Fibroblast of skin of left biceps (primary cell): ENCODE measurements around the gene ERF.
A peak's percentile ranks its signal among the peaks of the same experiment; 100 is the strongest.

Experiments
- DNase-seq, 2 experiments: peaks; one replicate each; pipeline ENCODE4 v3.0.0-alpha.2; 2013; ENCODE audit warnings: low read depth in 2 of 2

ERF gene

DNA sequence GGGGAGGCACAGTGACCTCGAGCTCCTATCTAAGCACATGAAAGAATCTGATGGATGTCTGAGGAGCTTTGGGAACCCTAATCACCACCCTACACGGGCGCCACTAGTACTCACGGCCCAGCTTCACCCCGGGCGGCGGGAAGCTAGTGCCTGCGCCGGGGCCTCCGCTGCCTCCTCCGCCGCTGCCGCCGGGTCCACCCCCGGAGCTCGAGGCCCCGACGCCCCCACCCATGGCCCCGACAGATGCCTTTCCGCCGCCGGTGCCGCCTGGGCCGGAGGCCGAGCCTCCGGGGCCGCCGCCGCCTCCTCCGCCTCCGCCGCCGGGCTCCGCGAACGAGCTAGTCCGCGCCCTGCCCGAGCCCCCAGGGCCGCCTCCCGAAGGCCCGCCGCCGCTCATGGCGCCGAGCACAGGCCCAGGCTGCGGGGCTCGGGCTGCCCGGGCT is 12.8 kb downstream of the ERF start:
- no peak for DNase-seq

DNA sequence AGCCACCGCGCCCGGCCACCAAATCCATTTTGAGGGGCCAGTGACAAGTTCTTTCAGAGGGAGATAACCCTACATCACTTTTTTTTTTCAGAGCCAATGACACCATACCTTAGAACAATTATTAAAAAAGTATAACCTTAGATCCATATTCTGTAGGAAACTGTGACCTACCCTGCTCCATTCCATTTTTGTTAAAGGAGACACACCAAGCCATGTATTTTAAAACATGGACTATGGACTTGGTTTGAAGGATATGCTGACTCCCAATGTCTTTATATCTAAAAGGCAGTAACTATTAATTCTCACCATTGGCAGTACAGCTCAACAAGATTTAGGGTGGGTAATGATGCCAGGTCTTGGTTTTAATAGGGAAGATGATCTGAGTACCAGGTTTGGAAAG is 13.6 kb downstream of the ERF start:
- DNase-seq, result no peak

DNA sequence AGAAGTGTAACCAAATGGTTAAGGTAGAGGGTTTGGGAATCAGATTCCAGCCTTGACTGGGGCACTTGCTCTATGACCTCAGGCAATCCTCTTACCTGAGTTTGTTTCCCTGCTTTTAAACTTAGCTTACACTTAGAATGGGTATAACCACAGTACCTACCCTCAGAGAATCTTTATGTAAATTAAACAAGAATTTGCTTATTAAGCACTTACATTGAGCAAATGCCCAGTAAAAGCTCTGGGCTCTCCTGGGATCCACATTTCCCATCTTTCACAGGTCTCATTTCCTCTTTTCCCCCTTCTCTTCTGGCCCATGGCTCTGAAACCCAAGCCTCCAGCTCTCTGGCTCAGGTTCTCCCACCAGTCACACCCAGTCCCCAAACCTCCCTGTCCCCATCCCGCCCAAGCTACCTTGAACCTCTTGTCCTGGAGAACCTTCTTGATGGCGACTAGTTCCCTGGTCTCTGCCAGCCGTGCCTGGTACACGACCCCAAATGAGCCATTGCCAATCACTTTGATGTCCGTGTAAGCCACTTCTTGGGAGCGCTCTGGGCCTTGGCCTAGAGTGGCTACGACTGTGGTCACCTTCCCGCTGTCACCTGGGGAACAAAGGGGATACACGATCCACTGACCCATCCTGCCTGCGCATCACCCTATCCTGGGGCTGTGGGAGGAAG is 15.2 kb downstream of the ERF start:
- DNase-seq, result no peak

DNA sequence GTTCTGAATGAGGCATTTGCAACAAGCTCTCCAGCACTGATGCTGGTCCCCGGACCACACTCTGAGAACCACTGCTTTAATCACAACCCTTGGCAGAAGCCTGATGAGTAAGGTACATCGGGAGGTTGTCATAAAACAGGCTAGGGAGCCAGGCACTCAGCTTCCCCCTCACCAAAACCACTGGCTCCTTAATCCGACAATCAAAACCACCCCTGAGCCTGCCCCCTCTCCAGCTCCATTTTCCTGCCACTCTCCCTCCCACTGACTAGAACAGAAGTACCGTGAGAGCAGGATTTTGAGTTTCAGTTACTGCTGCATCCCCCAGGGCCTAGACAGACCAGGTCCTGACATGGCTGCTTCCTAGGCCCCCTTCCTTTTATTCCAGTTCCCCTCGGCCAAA is 19.7 kb downstream of the ERF start:
- no peak for DNase-seq

DNA sequence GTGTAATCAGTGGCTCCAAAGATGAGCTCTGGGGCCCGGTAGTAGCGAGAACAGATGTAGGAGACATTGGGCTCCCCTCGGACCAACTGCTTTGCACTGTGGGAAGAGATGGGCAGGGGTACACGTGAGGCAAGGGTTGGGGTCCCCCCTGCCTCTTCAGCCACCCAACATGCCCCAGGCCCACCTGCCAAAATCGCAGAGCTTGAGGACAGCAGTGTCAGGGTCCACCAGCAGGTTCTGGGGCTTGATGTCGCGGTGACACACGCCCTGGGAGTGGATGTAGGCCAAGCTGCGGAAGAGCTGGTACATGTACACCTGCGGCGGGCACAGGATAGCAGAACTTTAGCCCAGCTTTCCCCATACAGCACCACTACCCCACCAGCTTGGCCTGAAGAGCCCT is 20.6 kb downstream of the ERF start:
- DNase-seq, result no peak

DNA sequence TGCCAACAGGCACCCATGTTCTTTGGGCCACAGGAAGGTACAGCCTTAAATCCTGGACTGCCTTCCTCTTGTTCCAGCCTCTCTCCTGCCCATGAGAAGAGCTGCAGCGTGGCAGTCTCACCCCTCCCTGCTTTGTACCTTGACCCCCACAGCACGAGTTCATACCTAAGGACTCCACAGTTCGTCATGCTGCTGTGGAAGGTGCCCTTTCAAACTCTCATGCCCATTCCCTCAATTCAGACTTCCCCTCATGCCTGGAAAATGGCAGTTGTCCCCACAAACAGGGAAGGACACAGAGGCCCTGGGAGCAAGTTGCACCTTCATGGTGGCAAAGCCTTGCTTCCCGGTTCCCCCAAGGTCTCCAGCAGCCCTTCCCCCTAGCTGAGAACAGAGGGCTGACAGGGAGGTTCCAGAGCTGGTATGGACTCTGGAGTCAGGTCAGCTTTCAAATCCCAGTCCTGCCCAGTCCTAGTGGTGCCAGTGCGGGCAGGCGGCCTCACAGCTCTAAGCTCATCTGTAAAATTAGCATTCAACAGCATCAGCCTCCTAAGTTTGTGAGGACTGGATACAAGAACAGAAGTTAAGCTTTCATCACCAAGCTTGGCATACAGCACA is 21.1 kb downstream of the ERF start:
- no peak for DNase-seq

DNA sequence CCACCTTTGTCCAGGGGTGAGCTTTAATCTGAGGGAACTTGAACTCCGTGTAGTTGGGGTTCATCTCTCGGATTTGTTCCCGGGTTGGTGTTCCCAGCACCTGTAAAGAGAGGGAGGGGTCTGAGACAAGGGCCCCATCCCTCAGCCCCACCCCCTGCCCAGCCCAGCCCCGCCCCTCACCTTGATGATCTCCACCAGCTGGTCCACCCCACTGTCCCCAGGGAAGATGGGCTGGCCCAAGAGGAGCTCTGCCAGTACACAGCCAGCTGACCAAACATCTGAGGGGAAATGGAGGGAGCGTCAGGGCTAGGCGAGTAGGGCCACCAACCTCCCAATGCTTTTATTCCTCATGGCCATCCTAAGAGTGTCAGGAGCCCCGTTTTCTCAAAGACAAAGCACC is 21.8 kb downstream of the ERF start:
- no peak for DNase-seq

DNA sequence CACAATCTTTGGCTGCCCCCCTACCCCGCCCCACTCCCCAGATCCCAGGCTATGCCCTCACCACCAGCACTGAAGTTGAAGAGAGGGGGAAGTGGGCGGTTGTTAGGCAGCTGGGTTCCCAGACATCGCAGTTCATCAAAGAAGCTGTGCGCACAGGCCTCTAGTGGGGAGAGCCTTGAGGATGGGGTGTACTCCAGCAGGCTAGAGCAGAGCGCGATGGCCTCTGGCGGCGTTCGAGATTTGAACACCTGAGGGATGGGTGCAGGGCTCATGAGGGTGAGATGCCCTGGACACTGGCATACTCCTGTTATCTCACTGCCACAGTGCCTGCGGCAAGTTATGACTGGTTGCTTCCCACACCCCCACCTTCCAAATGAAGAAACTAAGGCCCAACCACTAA is 22.5 kb downstream of the ERF start:
- DNase-seq, result no peak

DNA sequence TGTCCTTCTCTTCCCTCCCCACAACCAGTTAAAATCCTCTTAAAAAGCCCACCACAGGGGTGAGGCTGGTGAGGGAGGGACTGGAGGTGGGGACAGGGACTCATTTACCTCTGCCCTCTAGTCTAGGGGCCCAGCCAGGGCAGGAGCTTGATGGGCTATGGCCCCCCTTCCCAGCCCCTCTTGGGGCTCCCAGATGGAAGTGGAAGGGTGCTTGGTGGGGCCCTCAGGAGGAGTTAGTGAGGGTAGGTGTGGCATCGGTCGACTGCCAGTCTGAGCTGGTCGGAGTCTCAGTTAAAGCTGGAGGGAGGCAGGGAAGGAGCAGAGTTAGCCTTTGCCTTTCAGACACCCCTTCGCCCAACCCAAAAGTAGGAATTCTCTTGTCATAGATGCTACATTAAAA is 24.4 kb downstream of the ERF start:
- DNase-seq, result no peak

DNA sequence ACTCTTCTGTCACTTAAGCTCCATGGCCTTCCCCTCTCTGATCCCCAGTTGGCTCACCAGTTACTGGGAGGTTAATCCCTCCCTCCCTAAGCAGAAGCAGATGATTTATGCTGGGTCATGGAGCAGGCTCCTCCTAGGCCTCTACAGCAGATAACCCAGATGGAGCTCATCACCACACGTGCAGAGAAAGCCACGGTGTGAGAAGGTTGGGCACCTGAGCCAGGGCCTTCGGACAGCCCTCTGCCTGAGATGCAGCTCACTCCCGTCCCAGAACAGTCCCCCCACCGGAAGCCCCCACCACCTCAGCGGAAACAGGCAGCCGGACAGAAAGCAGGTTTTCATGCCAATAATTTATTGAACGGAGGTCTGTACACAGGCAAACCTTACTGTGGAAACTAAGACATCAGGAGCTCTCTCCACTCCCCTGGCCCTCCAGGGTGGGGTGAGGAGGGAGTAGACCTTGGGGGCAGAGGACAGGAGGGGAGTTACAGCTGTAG is 25.0 kb downstream of the ERF start:
- no peak for DNase-seq

DNA sequence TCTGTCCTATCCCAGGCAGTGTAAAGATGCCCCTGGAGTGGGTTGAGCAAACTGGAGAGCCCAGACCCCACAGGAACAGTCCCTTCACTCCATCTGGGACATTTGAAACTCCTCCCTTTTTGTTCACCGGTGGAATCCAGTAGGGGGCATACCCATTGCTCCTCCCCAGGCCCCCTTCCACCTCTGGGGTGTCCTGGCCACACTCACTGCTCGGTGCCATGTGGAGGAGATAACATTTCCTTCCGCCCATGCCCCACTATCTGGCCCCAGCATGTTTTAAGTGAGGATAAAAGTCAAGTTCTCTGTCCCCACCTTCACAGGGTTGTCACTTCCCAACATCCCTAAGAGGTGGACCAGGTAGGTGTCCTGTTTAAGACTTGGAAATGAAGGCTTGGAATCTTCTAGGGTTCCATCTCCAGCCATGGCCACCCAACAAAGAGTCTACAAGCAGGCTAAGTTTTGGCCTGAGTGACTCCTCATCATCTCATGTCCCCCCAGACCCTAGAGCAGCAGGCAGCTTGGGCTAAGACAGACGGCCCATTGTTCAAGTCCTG is 25.6 kb downstream of the ERF start:
- no peak for DNase-seq

DNA sequence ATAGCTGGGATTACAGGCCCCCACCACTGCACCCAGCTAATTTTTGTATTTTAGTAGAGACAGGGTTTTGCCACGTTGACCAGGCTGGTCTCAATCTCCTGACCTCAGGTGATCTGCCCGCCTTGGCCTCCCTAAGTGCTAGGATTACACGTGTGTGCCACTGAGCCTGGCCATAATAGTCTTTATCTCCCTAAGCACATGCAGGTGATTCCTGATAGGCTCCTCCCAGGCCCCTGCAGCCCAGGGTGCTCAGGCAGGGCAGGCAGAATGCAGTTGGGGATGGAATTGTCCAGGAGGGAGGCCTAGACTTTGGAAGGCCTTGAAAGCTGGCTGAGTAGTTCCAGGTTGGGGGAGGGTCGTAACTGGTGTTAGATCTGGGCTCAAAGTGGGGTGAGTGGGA is 26.3 kb downstream of the ERF start:
- DNase-seq, result no peak

DNA sequence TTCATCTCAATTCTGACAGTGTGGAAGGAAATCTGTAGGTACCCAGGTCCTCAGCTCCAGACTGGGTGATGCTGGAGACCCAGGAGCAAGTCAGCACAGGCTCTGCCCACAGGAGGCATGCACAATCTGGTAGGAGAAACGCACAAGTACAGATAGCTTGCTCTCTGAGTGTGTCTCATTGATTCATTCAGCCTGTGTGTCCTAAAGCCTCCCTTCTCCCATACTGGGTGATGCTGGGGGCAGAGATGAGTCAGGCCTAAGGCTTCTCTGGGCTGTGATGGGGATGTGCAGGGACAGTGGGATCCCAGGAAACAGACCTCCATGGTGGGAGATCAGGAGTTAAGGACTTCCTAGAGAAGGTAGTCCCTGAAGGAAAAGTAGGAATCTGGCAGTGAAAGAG is 28.0 kb downstream of the ERF start:
- no peak for DNase-seq

DNA sequence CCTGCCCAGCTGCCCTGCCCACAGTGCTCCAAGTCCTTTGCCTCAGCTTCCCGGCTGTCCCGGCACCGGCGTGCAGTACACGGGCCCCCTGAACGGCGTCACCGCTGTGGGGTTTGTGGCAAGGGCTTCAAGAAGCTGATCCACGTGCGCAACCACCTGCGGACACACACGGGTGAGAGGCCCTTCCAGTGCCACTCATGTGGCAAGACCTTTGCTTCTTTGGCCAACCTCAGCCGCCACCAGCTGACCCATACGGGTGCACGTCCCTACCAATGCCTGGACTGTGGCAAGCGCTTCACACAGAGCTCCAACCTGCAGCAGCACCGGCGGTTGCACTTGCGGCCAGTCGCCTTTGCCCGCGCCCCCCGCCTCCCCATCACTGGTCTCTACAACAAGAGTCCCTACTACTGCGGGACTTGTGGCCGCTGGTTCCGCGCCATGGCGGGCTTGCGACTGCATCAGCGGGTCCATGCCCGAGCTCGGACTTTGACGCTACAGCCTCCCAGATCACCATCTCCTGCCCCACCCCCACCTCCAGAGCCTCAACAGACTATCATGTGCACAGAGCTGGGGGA is 29.1 kb downstream of the ERF start:
- no peak for DNase-seq

DNA sequence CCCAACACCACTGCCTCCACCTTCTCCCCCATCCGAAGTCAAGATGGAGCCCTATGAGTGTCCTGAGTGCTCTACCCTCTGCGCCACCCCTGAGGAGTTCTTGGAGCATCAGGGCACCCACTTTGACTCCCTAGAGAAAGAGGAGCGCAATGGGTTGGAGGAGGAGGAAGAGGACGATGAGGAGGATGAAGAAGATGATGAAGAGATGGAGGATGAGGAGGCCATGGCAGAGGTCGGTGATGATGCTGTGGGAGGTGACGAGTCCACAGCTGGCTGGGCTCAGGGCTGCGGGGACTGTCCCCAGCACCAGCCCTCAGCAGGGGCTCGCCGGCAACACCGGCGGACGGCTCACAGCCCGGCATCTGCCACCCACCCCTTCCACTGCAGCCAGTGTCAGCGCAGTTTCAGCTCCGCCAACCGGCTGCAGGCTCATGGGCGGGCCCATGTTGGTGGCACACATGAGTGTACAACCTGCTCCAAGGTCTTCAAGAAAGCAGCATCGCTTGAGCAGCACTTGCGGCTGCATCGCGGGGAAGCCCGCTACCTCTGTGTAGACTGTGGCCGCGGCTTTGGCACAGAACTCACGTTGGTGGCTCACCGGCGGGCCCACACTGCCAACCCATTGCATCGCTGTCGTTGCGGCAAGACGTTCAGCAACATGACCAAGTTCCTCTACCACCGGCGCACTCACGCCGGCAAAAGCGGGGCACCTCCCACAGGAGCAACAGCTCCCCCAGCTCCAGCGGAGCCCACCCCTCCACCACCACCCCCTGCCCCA is 29.8 kb downstream of the ERF start:
- no peak for DNase-seq

DNA sequence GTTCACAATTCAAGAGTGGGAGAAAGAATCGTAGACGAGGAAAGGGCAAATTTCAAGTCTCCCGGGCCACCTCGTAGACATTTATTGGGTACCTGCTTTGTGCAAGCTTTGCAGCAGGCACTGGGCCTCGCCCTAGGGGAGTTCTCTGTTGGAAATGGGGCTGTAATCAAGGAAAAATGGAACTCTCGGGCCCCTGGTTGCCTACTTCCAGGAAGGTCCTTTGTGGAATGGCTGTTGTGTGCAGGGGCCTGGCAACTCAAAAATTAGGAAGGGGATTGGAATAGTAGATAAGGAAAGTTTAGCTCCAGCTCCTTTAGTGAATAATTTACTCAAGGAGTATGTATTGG is 34.2 kb downstream of the ERF start:
- DNase-seq, result no peak

DNA sequence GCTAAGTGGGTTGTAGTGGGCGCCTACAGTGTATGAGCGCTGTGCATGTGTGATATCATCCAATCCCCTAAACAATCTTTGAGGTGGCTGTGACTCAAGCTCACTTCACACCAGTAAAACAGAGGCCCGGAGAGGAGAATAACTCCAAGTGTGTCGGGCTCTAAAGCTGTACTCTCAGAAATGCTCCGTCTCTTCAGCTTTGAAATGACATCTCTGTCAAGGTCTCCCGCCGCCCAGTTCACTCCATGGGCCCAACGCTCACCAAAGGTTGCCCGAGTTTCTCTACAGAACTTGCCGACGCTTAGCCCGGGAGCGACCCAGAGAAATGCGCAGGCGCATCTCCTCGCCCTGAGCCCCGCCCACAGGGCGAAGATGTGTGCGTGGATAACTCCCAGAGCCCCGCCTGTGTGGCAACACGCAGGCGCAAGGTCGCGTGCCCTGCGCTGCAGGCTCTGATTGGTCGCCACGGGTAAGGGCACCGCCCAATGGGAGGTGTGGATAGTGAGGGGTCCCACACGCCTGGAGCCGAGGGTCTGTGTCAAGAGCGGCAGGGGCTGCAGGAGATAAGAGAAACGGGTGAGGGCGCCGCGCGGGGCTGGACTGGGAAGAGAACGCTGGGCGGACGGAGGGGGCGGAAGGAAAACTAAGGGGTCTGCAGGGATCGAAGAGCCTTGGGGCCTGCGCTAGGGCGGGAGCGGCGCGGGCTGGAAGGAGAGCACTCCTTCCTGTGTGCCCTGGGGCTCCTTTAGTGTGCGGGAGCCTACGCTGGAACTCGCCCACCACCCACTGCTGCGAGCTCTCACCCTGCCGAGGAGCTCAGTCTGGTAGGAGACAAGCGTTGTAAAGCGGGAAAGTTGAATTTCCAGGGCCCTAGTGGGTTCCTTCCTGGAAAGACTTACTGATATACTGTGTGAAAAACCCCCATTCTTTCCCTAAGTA is 34.8 kb downstream of the ERF start, which contains the start of gene ZNF526:
TSS of gene ZNF526 (plus strand) at position 501 of the 939 bp plus-strand sequence. CDS start 4,092 bp downstream, outside the sequence.
- DNase-seq, result peak; percentile 89

DNA sequence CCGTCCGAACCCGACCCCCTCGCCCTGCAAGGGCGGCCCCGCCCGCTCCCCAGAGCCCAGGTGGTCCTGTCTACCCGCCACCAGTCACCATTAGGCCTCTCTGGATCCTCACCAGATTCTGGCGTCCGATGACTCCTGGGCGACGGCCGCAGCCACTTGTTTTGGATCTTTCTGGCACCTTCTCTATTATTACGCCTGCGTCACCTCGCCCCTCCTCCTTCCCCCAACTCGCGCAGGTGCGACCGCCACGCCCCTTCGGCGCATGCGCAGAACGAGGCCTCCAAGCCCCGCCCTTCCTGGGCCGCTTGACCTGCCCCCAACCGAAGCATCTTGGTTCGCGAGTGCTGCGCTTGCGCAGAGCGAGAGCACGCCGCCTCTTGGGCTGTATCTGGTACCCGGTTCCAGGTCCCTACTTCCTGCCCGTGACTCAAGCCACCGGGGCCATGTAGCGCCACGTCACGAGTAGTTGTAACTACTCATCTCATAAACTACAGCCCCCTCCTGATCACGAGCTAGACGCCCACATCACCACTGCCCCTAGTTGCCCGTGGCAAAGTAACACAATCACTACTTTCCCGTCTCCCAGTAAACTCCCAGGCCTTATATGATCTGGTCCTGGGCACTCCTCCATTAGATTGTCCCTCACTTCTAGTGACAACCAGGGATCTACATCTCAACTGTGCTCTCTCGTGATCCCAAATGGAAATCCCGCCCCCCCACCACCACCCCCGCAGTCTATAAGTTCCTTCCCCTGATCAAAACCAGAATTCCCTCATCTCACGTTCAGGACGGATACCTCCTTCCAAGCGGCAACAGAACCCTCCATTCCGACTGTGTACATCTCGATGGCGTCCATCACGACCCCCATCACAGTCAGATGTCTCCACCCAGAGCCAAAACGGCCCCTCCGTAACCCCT is 37.1 kb downstream of the ERF start, which contains the start of gene DEDD2:
TSS of gene DEDD2 (minus strand) at position 158 of the 918 bp plus-strand sequence. CDS start 670 bp downstream, outside the sequence.
- peak; percentile 91 to 93 for DNase-seq

DNA sequence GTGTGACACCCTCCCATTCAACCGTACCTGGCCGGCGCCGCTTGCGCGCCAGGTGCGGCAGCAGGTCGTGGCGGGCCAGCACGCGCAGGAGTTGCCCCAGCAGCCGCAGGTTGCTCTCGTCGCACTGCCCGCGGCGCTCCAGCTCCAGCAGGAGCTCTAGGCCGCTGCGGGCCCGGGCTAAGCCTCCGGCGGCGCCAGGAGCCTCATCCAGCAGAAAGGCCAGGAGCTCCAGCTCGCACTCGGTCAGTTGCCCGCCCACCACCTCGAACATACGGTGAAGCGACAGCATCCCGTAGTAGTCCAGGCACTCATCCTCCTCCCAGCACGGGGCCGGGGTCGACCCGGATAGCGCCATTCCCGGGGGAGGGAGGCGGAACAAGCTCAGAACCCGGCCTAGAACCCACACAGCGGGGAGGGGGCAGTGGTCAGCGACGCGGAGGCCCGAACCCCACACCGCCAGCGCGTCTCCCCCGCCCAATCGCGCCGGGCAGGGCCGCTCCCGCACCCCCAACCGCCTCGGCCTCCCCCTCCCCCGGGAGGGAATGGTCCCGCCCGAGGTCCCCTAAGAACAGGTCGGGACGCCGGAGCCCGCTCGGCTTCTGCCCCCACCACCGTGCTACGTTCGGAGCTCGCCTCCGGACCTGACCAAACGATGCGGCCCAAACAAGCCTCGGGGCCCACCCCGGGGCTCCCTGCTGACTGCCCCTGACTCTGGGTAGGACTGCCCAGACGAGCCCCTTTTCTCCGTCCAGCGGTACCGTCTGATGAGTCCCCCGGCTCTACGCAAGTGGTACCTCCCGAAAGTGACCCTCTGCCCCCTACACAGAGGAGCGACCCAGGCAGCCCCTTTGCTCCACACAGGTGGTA is 38.0 kb downstream of the ERF start:
- no peak for DNase-seq
